ENCODE data around the gene SPOPL.

GRCh38 chr2:138564586-138565229, 63.1 kb downstream of the SPOPL start:
- TF ChIP-seq GATA2 (IDR thresholded peaks at IDR 0.05; ENCODE audit: low read depth, low read length) (no peak), GATA3 (IDR thresholded peaks at IDR 0.05; ENCODE audit: low read depth, low read length) (no peak)

All from SH-SY5Y (cell line).